Left ventricle myocardium inferior (tissue), 1 donor: Measurements from ENCODE around the gene GABBR2. TPM values are rescaled to one million over a fixed set of nuclear protein-coding genes. Genes with fewer than 3 reads are reported as not detected.

Experiments used
- DNase-seq: peaks from one replicate; pipeline ENCODE4 v3.0.0-alpha.2; 2020
- H3K27ac ChIP-seq: fragments of 200-600 bp; replicated peaks from 2 replicates; pipeline ENCODE4 v1.8.0; 2021
- H3K27me3 ChIP-seq: fragments of 200-600 bp; 2 replicates; pipeline ENCODE4 v1.8.0; 2021; ENCODE audit warnings: low read depth
- H3K36me3 ChIP-seq: fragments of 200-600 bp; 2 replicates; pipeline ENCODE4 v1.8.0; 2021
- H3K4me1 ChIP-seq: fragments of 200-600 bp; 2 replicates; pipeline ENCODE4 v1.8.0; 2021
- H3K4me3 ChIP-seq: fragments of 200-600 bp; 2 replicates; pipeline ENCODE4 v1.8.0; 2021; ENCODE audit warnings: mild to moderate bottlenecking, moderate library complexity
- H3K9me3 ChIP-seq: fragments of 200-600 bp; replicated peaks from 2 replicates; pipeline ENCODE4 v1.8.0; 2021
- intact Hi-C: fragments of 100-400 bp; cut with micrococcal nuclease; formaldehyde crosslinking; loops from one replicate; pipeline ENCODE4 v1.11.0; 2022
- total RNA-seq: library from RNA; stranded (reverse); fragmentation: NEBNext Ultra II Directional; extraction: Animal tissue kit (Norgen Biotek cat#: 25700); gene quantifications from one replicate; pipeline ENCODE4 v1.2.1, GENCODE V29; 2021
- TF ChIP-seq, protein P1 (sequence below): fragments of 200-600 bp; IDR thresholded peaks from 2 replicates; pipeline ENCODE4 v1.8.0; 2021; ENCODE audit warnings: antibody characterized with exemption, mild to moderate bottlenecking, borderline replicate concordance
- donor health status: DM: no; HTN: yes; CAD: no; lungs with severe emphysema.

The GABBR2 gene
- total RNA-seq, 1 donor from 2014 or later: 1.1 TPM

DNA sequence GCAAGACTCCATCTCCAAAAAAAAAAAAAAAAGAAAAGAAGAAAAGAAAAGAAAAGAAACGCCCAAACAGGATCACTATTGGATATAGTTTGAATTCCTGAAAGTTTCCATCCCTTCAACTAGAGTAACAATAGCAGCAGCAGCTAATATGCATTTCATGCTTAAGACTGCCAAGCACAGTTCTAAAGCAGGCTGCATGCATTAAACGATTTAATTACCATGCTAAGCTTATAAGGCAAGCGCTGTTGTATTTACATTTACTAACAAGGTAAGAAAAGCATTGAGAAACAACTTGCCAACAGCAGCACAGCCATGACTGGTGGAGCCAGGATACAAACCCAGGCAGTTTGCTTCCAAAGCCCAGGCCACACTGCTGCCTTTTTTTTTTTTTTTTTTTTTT, 466.3 kb downstream of the GABBR2 start:
- no peaks in the 10 kb centered on the region for H3K9me3 ChIP-seq
- H3K36me3 ChIP-seq: peaks cover 21% of the 10 kb centered on the region
- no peaks in the 10 kb centered on the region for H3K27me3 ChIP-seq
- no peak overlapping the region for H3K4me3 ChIP-seq
- no peak for DNase-seq
- H3K4me1 ChIP-seq: no peaks in the 10 kb centered on the region
- intact Hi-C loops: no loop called here
- H3K27ac ChIP-seq: no peak overlapping the region
- TF ChIP-seq, protein P1, sequence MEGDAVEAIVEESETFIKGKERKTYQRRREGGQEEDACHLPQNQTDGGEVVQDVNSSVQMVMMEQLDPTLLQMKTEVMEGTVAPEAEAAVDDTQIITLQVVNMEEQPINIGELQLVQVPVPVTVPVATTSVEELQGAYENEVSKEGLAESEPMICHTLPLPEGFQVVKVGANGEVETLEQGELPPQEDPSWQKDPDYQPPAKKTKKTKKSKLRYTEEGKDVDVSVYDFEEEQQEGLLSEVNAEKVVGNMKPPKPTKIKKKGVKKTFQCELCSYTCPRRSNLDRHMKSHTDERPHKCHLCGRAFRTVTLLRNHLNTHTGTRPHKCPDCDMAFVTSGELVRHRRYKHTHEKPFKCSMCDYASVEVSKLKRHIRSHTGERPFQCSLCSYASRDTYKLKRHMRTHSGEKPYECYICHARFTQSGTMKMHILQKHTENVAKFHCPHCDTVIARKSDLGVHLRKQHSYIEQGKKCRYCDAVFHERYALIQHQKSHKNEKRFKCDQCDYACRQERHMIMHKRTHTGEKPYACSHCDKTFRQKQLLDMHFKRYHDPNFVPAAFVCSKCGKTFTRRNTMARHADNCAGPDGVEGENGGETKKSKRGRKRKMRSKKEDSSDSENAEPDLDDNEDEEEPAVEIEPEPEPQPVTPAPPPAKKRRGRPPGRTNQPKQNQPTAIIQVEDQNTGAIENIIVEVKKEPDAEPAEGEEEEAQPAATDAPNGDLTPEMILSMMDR: no peak

- Histone ChIP-seq H3K4me3 (no peak overlapping the region), H3K27me3 (no peaks in the 10 kb centered on the region), H3K4me1 (no peaks in the 10 kb centered on the region), H3K36me3 (peaks cover 21% of the 10 kb centered on the region), H3K27ac (no peak overlapping the region), H3K9me3 (no peaks in the 10 kb centered on the region)
- intact Hi-C loops: no loop called here
- TF ChIP-seq, protein P1: no peak
- DNase-seq: no peak
Measured at GRCh38 chr9:98241357-98242300, 467.1 kb downstream of the GABBR2 start.

- no peak for DNase-seq
- Histone ChIP-seq H3K9me3 (no peaks in the 10 kb centered on the region), H3K27me3 (no peaks in the 10 kb centered on the region), H3K4me1 (no peaks in the 10 kb centered on the region), H3K4me3 (no peak overlapping the region), H3K27ac (no peak overlapping the region), H3K36me3 (peaks cover 21% of the 10 kb centered on the region)
- intact Hi-C loops: no loop called here
- TF ChIP-seq, protein P1: no peak
Measured at GRCh38 chr9:98240475-98240874, 468.3 kb downstream of the GABBR2 start.

Other genes with a start within 250 kb of the GABBR2 start
- gene ANKS6, start 87.6 kb upstream of the GABBR2 start, total RNA-seq: 4.8 TPM
- gene GALNT12, start 98.7 kb upstream of the GABBR2 start, total RNA-seq: 0.55 TPM
- 45.4 TPM for gene COL15A1, start 235.0 kb upstream of the GABBR2 start, total RNA-seq